ENCODE results near the gene ZNF287. TPM values are rescaled to one million over a fixed set of nuclear protein-coding genes. Genes with fewer than 3 reads are reported as not detected.

Gene ZNF287
- total and polyA plus RNA-seq, 10 donors, result 5.1 to 12.2 (median 8.8) TPM

- no peak for DNase-seq
- H3K4me3 ChIP-seq, result peak overlapping the region in 5 of 8 donors; percentile 15 to 64 (median 21)
Measured at GRCh38 chr17:16583781-16584180, 14.8 kb upstream of the ZNF287 start.

GRCh38 chr17:16573466-16573865, 4.5 kb upstream of the ZNF287 start:
- intact Hi-C loops (cut with DNase I; ENCODE audit: low total_unique reads), result no loop called here
- Histone ChIP-seq H3K27ac (no peak overlapping the region), H3K36me3 (no peaks in the 10 kb centered on the region), H3K4me3 (no peak overlapping the region), H3K9me3 (no peaks in the 10 kb centered on the region), H3K27me3 (replicated peaks in 1 of 7) (no peaks in the 10 kb centered on the region), H3K4me1 (peaks cover 1 to 14% (median 11%) of the 10 kb centered on the region in 6 donors)
- no peak for DNase-seq
- TF ChIP-seq POLR2AphosphoS5 (IDR thresholded peaks at IDR 0.05) (no peak), CTCF (IDR thresholded peaks at IDR 0.05 in 8 of 11, conservative IDR thresholded peaks at IDR 0.05 in 3 of 11) (no peak), POLR2A (IDR thresholded peaks at IDR 0.05) (no peak)
- 72 to 91% (median 88%) methylated on average over 2 of the region's 2 CpGs for WGBS, 5 donors

More at GRCh38 chr17:16583781-16584180, 14.8 kb upstream of the ZNF287 start:
- peaks cover 0 to 38% (median 0%) of the 10 kb centered on the region in 7 donors for H3K27me3 ChIP-seq (replicated peaks in 1 of 7)
- TF ChIP-seq POLR2AphosphoS5 (IDR thresholded peaks at IDR 0.05), result no peak
- no peak for TF ChIP-seq POLR2A (IDR thresholded peaks at IDR 0.05)
- no peak for TF ChIP-seq CTCF (IDR thresholded peaks at IDR 0.05 in 8 of 11, conservative IDR thresholded peaks at IDR 0.05 in 3 of 11)
- intact Hi-C loops (cut with DNase I; ENCODE audit: low total_unique reads), result no loop called here
- no peaks in the 10 kb centered on the region for H3K36me3 ChIP-seq
- H3K9me3 ChIP-seq, result no peaks in the 10 kb centered on the region
- 38 to 42% (median 41%) methylated on average over 7 of the region's 7 CpGs for WGBS, 5 donors
- H3K27ac ChIP-seq, result peak overlapping the region in 5 of 8 donors; percentile 24 to 58 (median 36)
- peaks cover 0 to 20% (median 15%) of the 10 kb centered on the region in 6 donors for H3K4me1 ChIP-seq

GRCh38 chr17:16569358-16569712, 331 bp upstream of the ZNF287 start:
- Histone ChIP-seq H3K27ac (peak overlapping the region in 5 of 8 donors; percentile 74 to 87 (median 80)), H3K4me1 (peaks cover 7 to 23% (median 17%) of the 10 kb centered on the region in 6 donors), H3K4me3 (peak overlapping the region in 7 of 8 donors; percentile 73 to 96 (median 85)), H3K9me3 (peaks cover 0 to 4% (median 0%) of the 10 kb centered on the region in 8 donors), H3K36me3 (peaks cover 0 to 25% (median 6%) of the 10 kb centered on the region in 6 donors), H3K27me3 (replicated peaks in 1 of 7) (no peaks in the 10 kb centered on the region)
- intact Hi-C loops (cut with DNase I; ENCODE audit: low total_unique reads), result no loop called here
- TF ChIP-seq CTCF (IDR thresholded peaks at IDR 0.05 in 8 of 11, conservative IDR thresholded peaks at IDR 0.05 in 3 of 11), result no peak
- TF ChIP-seq POLR2A (IDR thresholded peaks at IDR 0.05), result no peak
- no peak for TF ChIP-seq POLR2AphosphoS5 (IDR thresholded peaks at IDR 0.05)
- no peak for DNase-seq
- WGBS, 5 donors, result 14 to 18% (median 15%) methylated on average over 14 of the region's 14 CpGs

GRCh38 chr17:16552637-16553045, 16.4 kb downstream of the ZNF287 start:
- intact Hi-C loops (cut with DNase I; ENCODE audit: low total_unique reads), result no loop called here
- Histone ChIP-seq H3K27ac (no peak overlapping the region), H3K9me3 (peaks cover 40 to 100% (median 100%) of the 10 kb centered on the region in 8 donors), H3K4me3 (no peak overlapping the region), H3K36me3 (peaks cover 10 to 57% (median 47%) of the 10 kb centered on the region in 6 donors), H3K27me3 (replicated peaks in 1 of 7) (no peaks in the 10 kb centered on the region), H3K4me1 (no peaks in the 10 kb centered on the region)
- no peak for TF ChIP-seq POLR2AphosphoS5 (IDR thresholded peaks at IDR 0.05)
- TF ChIP-seq CTCF (IDR thresholded peaks at IDR 0.05 in 8 of 11, conservative IDR thresholded peaks at IDR 0.05 in 3 of 11), result no peak
- no peak for TF ChIP-seq POLR2A (IDR thresholded peaks at IDR 0.05)
- no peak for DNase-seq
- 91 to 98% (median 95%) methylated on average over 3 of the region's 3 CpGs for WGBS, 5 donors
